BLaER1 treated with 17β-estradiol and CSF1 and Interleukin-3, amounts not matched to agents 10 nM and 100 nM (cell line): ENCODE results near the gene TAP2.

Experiments
- H3K27ac ChIP-seq, 11 experiments: shearing (Covaris generic); formaldehyde crosslinking; 2 replicates each; pipeline ENCODE4 v1.8.1; 2022
- H3K27me3 ChIP-seq, 11 experiments: shearing (Covaris generic); formaldehyde crosslinking; 2 replicates each; pipeline ENCODE4 v1.8.1; 2022
- H3K36me3 ChIP-seq, 11 experiments: shearing (Covaris generic); formaldehyde crosslinking; 2 replicates each; pipeline ENCODE4 v1.8.1; 2022
- H3K4me1 ChIP-seq, 10 experiments: shearing (Covaris generic); formaldehyde crosslinking; 2 replicates each; pipeline ENCODE4 v1.8.1; 2022
- H3K4me2 ChIP-seq, 11 experiments: shearing (Covaris generic); formaldehyde crosslinking; 2 replicates each; pipeline ENCODE4 v1.8.1; 2022
- H3K4me3 ChIP-seq, 10 experiments: shearing (Covaris generic); formaldehyde crosslinking; 2 replicates each; pipeline ENCODE4 v1.8.1; 2022
- H3K9ac ChIP-seq, 11 experiments: shearing (Covaris generic); formaldehyde crosslinking; 2 replicates each; pipeline ENCODE4 v1.8.1; 2022
- H3K9me3 ChIP-seq, 11 experiments: shearing (Covaris generic); formaldehyde crosslinking; replicated peaks in 1 of 11; 2 replicates each; pipeline ENCODE4 v1.8.1; 2022
- H4K20me1 ChIP-seq, 11 experiments: shearing (Covaris generic); formaldehyde crosslinking; 2 replicates each; pipeline ENCODE4 v1.8.1; 2022
- Cebpa-rat ChIP-seq, 11 experiments: shearing (Covaris generic); IDR thresholded peaks; 2 replicates each; pipeline ENCODE4 v1.8.1; 2022

TAP2 gene

GRCh38 chr6:32794510-32794909 is 44.0 kb downstream of the TAP2 start:
- peak overlapping the region in 7 of 11 experiments; percentile 3 to 63 (median 59); a peak in 11 of 22 replicates for H3K9ac ChIP-seq
- H3K9me3 ChIP-seq, result peaks cover 11 to 15% (median 14%) of the 10 kb centered on the region in 11 experiments
- H4K20me1 ChIP-seq, result no peaks in the 10 kb centered on the region
- H3K4me2 ChIP-seq, result peak overlapping the region; percentile 71 to 97 (median 87)
- peaks cover 0 to 6% (median 0%) of the 10 kb centered on the region in 11 experiments; a peak in 2 of 22 replicates for H3K36me3 ChIP-seq
- H3K27ac ChIP-seq, result peak overlapping the region; percentile 12 to 82 (median 69); a peak in 18 of 22 replicates
- H3K27me3 ChIP-seq, result no peaks in the 10 kb centered on the region
- no peak for TF ChIP-seq Cebpa-rat (IDR thresholded peaks at IDR 0.05)
- H3K4me1 ChIP-seq, result peaks cover 55 to 67% (median 61%) of the 10 kb centered on the region in 10 experiments
- H3K4me3 ChIP-seq, result peak overlapping the region in 9 of 10 experiments; percentile 8 to 35 (median 21); a peak in 8 of 20 replicates

DNA sequence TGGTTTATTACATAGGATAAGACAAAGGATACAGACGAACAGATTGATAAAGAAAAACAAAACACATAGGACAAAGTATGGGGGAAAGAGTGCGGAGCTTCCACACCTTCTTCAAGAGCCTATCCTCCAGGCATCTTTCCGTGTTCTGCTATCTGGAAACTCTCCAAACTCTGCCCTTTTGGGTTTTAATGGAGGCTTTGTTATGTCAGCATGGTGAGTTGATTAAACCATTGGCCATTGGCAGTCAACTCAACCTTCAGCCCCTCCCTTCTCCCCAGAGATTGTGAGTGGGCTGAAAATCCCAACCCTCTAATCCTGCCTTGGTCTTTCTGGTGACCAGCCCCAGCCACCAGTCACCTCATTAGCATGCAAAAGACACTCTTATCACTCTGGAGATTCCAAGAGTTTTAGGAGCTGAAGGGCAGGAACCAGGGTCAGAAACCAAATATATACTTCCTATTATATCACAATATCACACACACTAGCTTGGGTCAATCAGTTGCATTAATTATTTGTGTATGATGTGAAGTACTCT is 45.6 kb downstream of the TAP2 start:
- Histone ChIP-seq H3K9me3 (peaks cover 0 to under 1% (median 0%) of the 10 kb centered on the region in 11 experiments; a peak in 2 of 22 replicates), H3K4me1 (peaks cover 49 to 61% (median 55%) of the 10 kb centered on the region in 10 experiments), H3K4me3 (no peak overlapping the region), H3K4me2 (peak overlapping the region in 9 of 11 experiments; percentile 25 to 97 (median 82); a peak in 17 of 22 replicates), H4K20me1 (no peaks in the 10 kb centered on the region), H3K36me3 (no peaks in the 10 kb centered on the region), H3K27ac (no peak overlapping the region; a peak in 1 of 22 replicates), H3K9ac (no peak overlapping the region), H3K27me3 (no peaks in the 10 kb centered on the region)
- TF ChIP-seq Cebpa-rat (IDR thresholded peaks at IDR 0.05), result no peak

DNA sequence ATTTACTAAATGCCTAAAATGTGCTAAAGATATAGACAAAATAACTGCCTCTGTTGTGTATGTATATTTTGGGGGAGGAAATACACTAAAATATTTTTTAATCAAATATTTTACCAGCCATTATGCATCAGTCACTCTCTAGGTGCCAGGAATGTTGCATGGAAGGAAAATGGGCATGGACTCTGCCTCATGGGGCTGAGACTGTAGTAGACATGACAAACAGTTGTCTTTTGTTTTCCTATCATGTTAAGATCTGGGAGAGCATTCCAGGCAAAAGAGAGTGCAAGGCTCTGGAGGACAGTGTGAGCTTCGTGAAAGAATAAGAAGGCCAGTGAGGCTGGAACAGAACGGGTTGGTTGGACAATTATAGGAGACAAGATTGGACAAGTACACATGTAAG is 48.2 kb downstream of the TAP2 start:
- H3K27me3 ChIP-seq, result no peaks in the 10 kb centered on the region
- no peak overlapping the region for H3K4me3 ChIP-seq

More for the DNA sequence above, 48.2 kb downstream of the TAP2 start:
- Histone ChIP-seq H3K9me3 (no peaks in the 10 kb centered on the region), H3K9ac (no peak overlapping the region), H3K4me1 (peaks cover 30 to 55% (median 40%) of the 10 kb centered on the region in 10 experiments), H3K27ac (no peak overlapping the region), H3K36me3 (no peaks in the 10 kb centered on the region), H3K4me2 (no peak overlapping the region), H4K20me1 (no peaks in the 10 kb centered on the region)
- no peak for TF ChIP-seq Cebpa-rat (IDR thresholded peaks at IDR 0.05)
